Activated CD4-positive, alpha-beta T cell treated with anti-CD3 and anti-CD28 coated beads for 4 hours (primary cell): Measurements from ENCODE around the gene SLC25A45.
A peak's percentile ranks its signal among the peaks of the same experiment; 100 is the strongest.

Source experiments
- DNase-seq, 2 donors: peaks; one replicate each; pipeline ENCODE4 v3.0.0-alpha.2; 2020

Gene SLC25A45

GRCh38 chr11:65403607-65404121, 21.2 kb upstream of the SLC25A45 start:
- DNase-seq = no peak

GRCh38 chr11:65402790-65403189, 20.3 kb upstream of the SLC25A45 start:
- DNase-seq = no peak

- no peak for DNase-seq
Measured at GRCh38 chr11:65401803-65402248, 19.4 kb upstream of the SLC25A45 start.

DNA sequence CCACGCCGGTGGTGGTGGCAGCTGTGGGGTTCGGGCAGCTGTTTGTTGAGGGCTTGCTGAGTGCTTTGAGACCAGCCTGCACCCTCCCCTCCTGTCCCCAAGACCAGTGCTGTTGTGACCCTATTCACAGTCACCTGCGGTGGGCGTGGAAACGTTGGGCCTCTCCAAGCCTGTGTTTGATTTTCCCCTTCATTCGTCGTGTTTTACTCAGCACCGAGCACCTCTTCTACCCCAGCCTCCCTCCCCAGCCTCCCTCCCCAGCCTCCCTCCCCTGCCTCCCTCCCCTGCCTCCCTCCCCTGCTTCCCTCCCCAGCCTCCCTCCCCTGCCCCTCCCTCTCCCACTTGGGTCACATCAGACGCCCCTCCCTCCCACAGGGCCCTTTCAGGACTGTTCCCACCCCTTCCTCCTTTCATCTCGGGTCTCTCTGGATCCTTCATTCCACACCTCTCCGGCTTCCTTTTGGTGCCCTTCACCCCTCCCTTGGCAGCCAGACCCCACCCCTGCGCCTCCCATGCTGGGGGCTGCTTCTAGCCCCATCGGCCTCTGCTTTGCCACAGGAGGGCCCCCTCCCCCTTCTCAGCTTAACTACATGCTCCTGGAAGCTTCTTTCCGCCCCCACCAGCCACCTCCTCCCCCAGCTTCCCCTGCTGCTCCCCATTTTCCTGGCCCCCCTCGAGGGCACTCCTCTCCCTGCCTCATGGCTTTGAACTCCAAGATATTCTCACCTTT, 18.8 kb upstream of the SLC25A45 start:
- DNase-seq = no peak

- no peak for DNase-seq
Measured at GRCh38 chr11:65400307-65401072, 18.0 kb upstream of the SLC25A45 start.

GRCh38 chr11:65399845-65400244, 17.4 kb upstream of the SLC25A45 start:
- DNase-seq = no peak

DNA sequence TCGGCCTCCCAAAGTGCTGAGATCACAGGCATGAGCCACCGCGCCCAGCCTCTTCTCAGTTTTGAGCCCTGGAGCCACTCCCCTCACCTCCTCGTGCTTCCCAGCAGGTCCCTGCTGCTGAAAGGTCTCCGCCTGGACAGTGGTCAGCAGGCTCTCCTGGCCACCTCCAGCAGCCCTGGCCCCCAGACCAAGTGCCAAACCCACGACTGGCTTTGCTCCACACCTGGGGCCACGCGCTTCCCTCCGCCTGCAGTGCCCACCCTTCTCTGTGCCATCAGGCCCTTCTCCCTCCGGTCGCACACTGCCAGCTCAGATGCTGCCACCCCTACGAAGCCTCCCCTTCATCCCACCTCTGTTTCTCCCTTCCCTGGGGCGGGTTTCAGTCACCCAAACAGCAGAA, 16.8 kb upstream of the SLC25A45 start:
- DNase-seq = no peak

- no peak for DNase-seq
Measured at GRCh38 chr11:65398362-65398910, 16.0 kb upstream of the SLC25A45 start.

DNA sequence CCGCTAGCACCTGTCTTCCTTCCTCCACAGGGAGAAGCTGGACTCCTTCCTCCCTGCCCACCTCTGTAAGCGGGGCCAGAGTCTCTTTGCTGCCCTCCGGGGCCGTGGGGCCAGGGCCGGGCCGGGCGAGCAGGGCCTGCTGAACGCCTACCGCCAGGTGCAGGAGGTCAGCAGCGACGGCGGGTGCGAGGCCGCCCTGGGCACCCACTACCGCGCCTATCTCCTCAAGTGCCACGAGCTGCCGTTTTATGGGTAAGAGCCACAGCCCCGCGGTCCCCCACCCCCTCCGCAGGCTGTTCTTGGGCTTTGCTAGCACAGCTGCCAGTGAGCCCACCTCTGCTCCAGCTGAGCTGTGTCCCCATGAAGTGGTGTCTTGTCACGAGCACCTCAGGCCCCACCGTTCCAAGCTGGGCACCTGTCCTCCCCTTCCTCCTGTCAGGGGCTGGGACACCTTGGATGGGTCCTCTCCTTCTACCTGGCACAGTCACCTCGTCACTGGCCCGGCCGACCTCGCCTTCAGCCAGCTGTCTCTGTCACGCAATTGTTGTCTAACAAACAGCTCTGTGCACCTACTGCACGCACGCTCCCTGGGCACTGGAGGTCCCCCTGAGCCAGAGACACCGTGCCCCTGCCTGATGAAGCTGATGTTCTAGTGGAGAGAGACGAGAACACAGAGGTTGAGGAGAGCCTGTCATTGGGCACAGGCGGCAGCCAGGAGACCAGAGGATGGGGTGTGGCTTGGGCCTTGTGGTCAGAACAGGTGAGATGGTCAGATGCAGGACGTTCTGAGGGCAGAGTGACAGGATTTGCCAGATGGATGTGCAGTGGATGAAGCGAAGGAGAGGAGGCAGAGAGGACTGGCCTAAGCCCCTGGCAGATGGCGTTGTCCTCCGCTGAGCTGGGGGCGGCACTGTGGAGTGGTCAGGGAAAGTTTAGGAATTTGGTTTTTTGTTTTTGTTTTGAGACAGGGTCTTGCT, 14.6 kb upstream of the SLC25A45 start:
- DNase-seq = no peak

GRCh38 chr11:65395961-65396530, 13.6 kb upstream of the SLC25A45 start:
- DNase-seq = no peak

DNA sequence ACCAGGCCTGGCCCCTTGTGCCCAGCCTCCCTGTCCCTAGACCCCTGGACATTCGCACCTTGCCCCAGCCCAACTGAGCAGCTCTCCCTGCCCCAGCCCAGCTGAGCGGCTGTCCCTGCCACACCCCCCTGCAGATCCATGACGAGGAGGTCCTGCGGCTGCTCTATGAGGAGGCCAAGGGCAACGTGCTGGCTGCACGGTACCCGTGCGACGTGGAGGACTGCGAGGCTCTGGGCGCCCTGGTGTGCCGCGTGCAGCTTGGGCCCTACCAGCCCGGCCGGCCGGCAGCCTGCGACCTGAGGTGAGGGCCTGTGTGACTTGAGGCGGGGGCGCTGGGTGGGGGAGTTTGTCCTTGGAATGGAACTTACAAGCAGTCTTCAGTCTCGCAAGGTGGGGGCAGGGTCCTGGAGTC, 11.7 kb upstream of the SLC25A45 start:
- DNase-seq = no peak

DNA sequence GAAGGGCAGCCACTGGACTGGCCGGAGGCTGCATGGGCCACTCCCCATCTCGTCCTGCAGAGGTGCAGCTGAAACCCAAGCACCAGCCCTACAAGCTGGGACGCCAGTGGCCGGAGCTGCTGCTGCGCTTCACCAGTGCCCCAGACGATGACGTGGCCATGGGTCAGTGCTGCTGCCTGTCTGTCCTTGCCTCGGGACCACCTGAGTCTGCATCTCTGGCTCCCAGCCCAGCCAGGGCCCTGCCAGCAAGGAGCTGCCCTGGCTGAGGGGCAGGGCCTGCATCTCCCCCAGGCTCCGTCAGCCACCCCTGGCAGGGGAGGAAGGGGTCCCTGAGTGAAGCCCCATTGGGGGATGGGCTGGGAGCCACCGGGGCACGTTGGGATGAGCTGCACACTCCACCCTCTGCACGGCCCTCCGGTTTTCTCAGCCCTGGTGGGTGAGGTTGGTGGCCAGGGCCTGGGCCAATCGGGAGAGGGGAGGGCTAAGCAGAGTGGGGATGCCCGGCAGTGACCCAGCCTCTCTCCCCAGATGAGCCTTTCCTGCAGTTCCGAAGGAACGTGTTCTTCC, 11.2 kb upstream of the SLC25A45 start:
- DNase-seq = no peak

DNA sequence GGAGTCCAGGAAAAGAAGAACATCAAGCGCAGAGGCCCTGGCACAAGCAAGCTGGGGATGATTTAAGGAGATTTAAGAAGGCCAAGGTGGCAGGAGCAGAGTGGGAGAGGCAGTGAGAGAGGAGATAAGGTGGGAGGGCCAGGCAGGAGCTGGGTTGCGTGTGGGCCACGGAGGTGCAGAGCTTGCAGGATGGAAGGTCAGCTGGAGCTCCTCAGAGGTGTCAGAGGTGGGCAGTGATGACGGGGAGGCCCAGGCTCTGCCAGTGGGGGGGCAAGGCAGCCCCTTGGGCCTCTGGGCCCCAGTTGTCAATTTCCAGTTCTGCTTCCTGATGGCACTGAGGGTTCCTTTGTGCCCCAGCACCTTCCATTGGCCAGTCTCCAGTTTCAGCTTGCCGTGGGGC, 10.5 kb upstream of the SLC25A45 start:
- no peak for DNase-seq

GRCh38 chr11:65392186-65392829, 9.9 kb upstream of the SLC25A45 start:
- no peak for DNase-seq

DNA sequence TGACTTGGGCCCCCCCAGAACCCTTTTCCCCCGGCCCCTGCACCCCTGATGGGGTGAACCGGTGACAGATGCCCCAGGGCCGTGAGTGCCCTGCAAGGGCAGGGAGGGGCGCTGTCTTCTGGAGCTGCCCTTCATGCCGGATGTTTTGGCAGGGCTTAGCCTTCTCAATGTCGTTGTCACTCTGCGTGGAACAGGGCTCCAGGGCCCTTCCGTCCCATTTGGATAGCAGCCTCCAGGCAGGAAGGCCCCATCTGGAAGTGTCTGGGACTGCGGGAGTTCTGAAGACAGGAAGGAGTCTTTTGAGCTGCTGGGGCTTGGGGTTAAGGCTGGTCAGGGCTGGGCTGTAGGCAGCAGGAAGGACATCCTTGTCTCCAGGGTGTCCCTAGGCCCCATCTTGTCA, 8.6 kb upstream of the SLC25A45 start:
- DNase-seq = no peak

- DNase-seq = no peak
Measured at GRCh38 chr11:65390099-65390941, 7.9 kb upstream of the SLC25A45 start.

DNA sequence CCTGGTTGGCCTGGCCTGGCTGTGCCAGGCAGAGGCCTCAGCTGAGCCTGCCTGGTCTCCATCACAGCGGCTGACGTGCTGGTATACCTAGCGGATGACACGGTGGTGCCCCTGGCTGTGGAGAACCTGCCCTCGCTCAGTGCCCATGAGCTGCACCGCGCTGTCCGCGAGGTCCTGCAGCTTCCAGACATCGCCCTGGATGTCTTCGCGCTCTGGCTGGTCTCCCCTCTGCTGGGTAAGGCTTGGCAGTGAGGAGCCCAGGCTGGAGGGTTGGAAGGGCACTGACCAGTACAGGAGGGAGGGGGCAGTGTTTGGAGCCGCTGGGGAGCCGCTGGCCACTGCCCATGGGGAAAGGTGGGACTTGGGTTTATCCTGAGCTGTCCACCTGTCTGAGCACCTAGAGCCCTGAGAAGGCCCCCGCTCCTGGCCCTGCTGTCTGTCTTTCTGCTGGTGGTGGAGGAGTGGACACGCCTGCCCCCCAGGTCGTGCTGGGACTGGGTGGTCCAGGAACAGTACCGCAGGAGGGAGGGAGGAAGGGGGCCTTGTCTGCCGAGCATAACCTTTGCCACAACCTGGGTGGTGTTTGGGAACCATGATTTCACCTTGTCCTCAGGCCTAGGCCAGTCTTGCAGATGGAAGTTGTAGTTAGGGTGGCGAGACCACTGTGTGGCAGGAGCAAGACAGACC, 7.0 kb upstream of the SLC25A45 start:
- no peak for DNase-seq

- DNase-seq = no peak
Measured at GRCh38 chr11:65388731-65389130, 6.3 kb upstream of the SLC25A45 start.

DNA sequence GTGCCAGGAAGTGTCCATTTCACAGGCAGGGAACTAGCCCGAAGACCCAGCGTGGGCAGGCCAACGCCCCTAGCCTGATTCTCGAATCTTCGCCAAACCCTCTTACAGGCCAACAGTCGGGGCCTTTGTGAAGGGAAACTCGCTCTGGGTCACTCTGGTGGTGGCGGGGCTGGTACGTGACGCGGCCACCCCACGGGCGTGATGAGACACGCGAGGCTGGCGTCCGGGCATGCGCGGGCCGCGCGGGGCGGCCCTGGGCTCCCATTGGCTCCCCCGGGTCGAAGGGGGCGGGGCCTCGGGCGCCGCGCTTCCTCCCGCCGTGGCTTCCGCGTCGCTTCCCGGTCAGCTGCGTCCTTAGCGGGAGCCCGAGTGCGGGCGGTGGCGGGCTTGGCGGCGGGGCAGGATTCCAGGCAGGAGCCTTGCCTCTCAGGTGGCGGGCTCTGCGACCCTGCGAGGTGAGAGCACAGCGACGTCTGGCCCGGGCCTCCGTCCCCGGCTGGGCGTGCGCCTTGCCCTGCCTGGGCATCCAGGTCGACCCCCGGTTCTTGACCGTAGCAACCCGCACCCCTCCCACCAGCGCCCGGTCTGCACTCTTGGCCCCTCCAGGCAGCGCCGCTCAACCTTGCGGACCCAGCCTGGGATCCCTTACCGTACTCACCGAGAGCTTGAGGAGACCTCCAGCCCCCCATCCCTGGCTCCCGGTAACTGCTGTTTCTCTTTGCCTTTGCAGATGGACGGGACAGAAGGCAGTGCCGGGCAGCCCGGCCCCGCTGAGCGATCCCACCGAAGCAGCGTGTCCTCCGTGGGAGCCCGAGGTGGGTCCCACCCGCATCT, 4.1 kb upstream of the SLC25A45 start, which contains the start of gene FRMD8:
TSS of gene FRMD8 (plus strand) at position 331 of the 834 bp plus-strand sequence. CDS start at position 731, 400 bp downstream.
- peak; percentile 88 to 90 for DNase-seq
